Measurements from ENCODE around the gene ZNF865.
A peak's percentile ranks its signal among the peaks of the same experiment; 100 is the strongest.

Gene ZNF865

GRCh38 chr19:55609326-55609725, 3.9 kb downstream of the ZNF865 start:
- DNase-seq = no peak

GRCh38 chr19:55611300-55611982, 6.0 kb downstream of the ZNF865 start:
- DNase-seq = no peak

DNA sequence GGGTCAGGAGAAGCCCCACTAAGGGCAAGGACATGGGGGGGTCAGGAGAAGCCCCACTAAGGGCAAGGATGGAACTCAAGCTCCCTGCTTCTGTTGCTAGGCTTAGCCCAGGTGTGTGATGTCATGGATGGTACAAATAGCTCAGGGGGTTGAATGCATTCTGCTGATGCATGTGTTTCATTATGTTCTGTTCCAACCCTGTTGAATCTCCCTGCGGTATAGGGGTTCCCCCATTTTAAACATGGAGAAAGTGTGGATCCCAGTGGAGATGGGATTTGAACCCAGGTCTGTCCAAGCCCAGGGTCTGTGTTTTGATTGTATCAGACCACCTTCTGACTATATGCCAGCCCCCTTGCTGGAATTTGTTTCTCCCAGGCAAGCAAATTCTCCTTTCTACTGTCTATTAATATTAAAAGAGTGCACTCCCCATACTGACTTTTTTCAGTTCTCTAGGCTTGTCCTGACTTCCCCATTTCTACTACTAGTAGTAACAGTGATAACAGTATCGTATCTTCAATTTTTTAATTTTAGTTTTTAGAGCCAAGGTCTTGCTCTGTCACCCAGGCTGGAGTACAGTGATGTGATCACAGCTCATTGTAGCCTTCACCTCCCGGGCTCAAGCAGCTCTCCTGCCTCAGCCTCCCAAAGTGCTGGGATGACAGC, 6.7 kb downstream of the ZNF865 start:
- no peak for DNase-seq

DNA sequence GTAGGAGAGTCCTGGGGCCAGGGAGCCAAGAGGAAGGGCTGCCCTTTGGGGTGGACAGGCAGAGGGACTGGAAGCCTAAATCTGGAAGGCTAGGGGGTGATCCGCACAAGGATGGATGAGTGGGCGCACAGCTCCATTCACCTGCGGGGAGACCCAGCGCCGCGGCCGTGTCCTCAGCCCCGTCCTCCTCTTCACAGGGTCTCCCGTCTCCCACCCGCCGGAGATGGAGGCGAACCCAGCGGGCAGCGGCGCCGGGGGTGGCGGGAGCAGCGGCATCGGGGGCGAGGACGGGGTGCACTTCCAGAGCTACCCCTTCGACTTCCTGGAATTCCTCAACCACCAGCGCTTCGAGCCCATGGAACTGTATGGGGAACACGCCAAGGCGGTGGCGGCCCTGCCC, 7.9 kb downstream of the ZNF865 start:
- DNase-seq = no peak

GRCh38 chr19:55613930-55614710, 8.7 kb downstream of the ZNF865 start:
- DNase-seq = no peak

GRCh38 chr19:55614711-55615542, 9.5 kb downstream of the ZNF865 start:
- no peak for DNase-seq

GRCh38 chr19:55615543-55616394, 10.3 kb downstream of the ZNF865 start:
- no peak for DNase-seq

- no peak for DNase-seq
Observed at GRCh38 chr19:55616395-55616875, 11.0 kb downstream of the ZNF865 start.

GRCh38 chr19:55617426-55617825, 12.0 kb downstream of the ZNF865 start:
- no peak for DNase-seq

- DNase-seq = no peak
Observed at GRCh38 chr19:55618426-55618825, 13.0 kb downstream of the ZNF865 start.

GRCh38 chr19:55619286-55619685, 13.8 kb downstream of the ZNF865 start:
- no peak for DNase-seq

GRCh38 chr19:55620410-55621204, 15.2 kb downstream of the ZNF865 start:
- DNase-seq = no peak

DNA sequence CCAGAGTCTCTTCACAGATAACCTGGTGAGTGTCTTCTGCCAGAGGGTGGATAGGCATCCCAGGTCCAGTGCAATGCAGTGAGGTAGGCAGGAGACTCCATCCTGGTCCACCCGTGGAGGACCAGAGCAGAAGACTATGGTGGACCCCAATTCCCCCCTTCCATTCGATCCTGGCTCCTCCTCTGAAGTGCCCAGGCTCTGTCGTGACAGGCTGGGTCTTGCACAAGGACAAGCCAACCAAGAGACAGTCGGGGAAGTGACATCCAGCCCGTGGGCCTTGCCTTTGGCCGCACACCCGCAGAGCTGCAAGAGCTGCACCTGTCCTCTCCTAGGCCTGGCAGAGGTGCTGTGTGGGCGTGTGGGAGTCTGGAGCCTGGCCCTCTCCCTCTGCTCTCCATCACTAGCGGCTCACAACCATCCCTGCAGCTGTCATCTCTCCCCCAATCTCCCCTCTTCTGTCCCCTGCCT, 15.8 kb downstream of the ZNF865 start:
- no peak for DNase-seq

GRCh38 chr19:55621673-55622231, 16.3 kb downstream of the ZNF865 start:
- DNase-seq = no peak

DNA sequence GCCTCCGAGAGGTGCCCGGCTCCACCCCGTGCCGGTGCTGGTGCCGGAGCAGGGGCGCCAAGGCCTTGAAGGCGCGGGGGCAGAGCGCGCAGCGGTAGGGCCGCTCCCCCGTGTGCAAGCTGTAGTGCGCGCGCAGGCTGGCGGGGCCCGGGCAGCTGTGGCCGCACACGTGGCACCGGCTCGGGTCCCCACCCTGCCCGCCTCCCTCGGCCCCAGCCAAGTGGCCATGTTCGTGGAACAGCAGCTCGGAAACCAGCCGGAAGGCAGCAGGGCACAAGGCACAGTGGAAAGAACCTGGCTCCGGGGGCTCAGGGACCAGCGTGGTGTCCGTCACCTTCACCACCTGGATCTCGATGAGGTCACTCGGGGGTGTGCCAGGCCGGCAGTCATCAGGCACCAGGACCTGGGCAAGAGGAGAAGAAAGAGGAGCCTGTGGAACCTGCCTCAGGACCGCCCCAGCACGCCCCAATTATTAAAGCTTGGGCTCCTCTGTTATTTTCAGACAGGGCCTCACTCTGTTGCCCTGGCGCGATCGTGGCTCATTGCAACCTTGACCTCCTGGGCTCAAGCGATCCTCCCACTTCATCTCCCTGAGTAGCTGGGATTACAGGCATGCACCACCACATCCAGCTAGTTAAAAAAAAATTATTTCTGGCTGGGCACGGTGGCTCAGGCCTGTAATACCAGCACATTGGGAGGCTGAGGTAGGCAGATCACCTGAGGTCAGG, 17.0 kb downstream of the ZNF865 start:
- no peak for DNase-seq

- no peak for DNase-seq
Observed at GRCh38 chr19:55623130-55623529, 17.7 kb downstream of the ZNF865 start.

GRCh38 chr19:55623561-55623960, 18.1 kb downstream of the ZNF865 start:
- DNase-seq = no peak

- peak; percentile 95 for DNase-seq
Observed at GRCh38 chr19:55624109-55625003, 18.9 kb downstream of the ZNF865 start, which contains the start of gene ZNF784. Gene ZNF784 (minus strand): TSS chr19:55624566. CDS start chr19:55624561, 5 bp downstream.

DNA sequence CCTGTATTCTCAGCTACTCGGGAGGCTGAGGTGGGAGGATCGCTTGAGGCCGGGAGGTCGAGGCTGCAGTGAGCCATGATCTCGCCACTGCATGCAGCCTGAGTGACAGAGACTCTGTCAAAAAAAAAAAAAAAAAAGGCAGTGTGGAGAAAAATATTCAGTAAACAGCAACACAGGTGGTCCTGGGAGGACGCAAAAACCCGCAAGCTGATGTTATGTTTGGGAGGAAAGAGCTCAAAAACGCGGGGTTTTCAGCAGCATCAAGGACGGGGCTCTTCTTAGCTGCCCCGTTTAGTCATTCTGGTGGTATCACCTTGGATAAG, 19.5 kb downstream of the ZNF865 start:
- DNase-seq = no peak

Measured in stimulated activated CD4-positive, alpha-beta T cell treated with anti-CD3 and anti-CD28 coated beads, Interleukin-15, amount 100 ng/mL, for 24 hours (primary cell).